IPS-18a (cell line): Measurements from ENCODE around the gene GTF3A.

Source experiments
- H3K27ac ChIP-seq: one replicate; pipeline ENCODE4 v1.5.1; 2013; ENCODE audit warnings: low read length
- H3K27me3 ChIP-seq: one replicate; pipeline ENCODE4 v1.6.1; 2013; ENCODE audit warnings: mild to moderate bottlenecking, low read length; ENCODE audit not compliant: control insufficient read depth, insufficient read depth
- H3K36me3 ChIP-seq: one replicate; pipeline ENCODE4 v1.6.1; 2013; ENCODE audit warnings: low read depth, low read length; ENCODE audit not compliant: control insufficient read depth
- H3K4me1 ChIP-seq: one replicate; pipeline ENCODE4 v1.6.1; 2013; ENCODE audit warnings: low read depth, low read length; ENCODE audit not compliant: control insufficient read depth
- H3K4me3 ChIP-seq: one replicate; pipeline ENCODE4 v1.5.1; 2013; ENCODE audit warnings: low read length
- H3K9ac ChIP-seq: one replicate; pipeline ENCODE4 v1.6.1; 2013; ENCODE audit warnings: mild to moderate bottlenecking, low read length, moderate library complexity
- H3K9me3 ChIP-seq: one replicate; pipeline ENCODE4 v1.6.1; 2013; ENCODE audit warnings: low read depth, low read length; ENCODE audit not compliant: control insufficient read depth

Gene GTF3A

DNA sequence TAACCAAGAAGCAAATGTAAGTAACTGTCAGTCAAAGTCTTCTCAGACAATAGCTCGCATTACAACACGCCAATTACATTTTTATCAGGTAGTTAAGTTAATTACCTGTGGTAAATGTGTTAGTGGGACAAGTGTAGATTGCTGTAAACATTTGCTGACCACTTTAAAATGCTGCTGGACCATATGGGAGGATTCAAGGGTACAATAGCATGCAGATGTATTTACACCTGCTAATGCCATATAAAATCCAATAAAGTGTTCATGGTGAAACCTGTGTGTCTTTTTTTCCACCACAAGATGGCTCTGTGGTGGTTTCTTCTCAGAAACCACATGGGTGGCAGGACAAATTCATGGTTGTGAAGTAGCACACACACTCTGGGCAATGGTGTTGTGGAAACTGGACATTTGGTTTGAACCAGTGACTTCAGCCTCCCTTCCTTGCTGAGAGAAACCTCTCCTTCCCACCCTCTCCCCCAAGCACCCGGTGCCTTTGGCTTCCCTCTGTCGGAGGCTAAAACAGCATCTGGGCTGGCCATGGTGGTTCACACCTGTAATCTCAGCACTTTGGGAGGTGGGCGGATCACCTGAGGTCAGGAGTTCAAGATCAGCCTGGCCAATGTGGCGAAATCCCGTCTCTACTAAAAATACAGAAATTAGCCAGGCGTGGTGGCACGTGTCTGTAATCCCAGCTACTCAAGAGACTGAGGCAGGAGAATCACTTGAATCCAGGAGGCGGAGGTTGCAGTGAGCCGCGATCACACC lies 18.1 kb upstream of the GTF3A start:
- H3K27ac ChIP-seq, result no peak overlapping the region
- no peaks in the 10 kb centered on the region for H3K9me3 ChIP-seq
- H3K36me3 ChIP-seq, result no peaks in the 10 kb centered on the region
- no peak overlapping the region for H3K9ac ChIP-seq
- H3K27me3 ChIP-seq, result no peaks in the 10 kb centered on the region
- no peak overlapping the region for H3K4me3 ChIP-seq
- peaks cover 12% of the 10 kb centered on the region for H3K4me1 ChIP-seq

DNA sequence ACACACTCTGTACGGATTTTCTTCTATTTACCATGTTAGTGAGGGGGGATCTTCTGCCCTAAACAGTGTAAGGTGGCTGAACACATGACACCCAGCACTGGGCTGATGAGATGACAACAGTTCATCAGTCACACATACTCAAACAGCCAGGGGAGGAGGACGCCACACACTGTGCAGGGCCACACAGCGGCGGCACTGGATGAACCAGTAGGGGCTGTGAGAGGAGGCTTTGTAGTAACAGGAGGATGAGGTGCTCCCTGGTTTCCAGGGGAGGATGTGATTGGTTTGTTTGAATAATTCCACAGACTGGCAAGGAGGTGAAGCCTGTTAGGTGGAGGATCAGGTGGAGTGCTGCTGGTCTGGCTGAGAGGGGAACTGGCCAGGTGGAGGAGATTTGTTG lies 16.3 kb upstream of the GTF3A start:
- Histone ChIP-seq H3K9ac (no peak overlapping the region), H3K4me1 (peaks cover 7% of the 10 kb centered on the region), H3K4me3 (no peak overlapping the region), H3K9me3 (no peaks in the 10 kb centered on the region), H3K36me3 (no peaks in the 10 kb centered on the region), H3K27me3 (no peaks in the 10 kb centered on the region), H3K27ac (no peak overlapping the region)

GRCh38 chr13:27409013-27409412 lies 15.4 kb upstream of the GTF3A start:
- H3K27ac ChIP-seq, result no peak overlapping the region
- H3K36me3 ChIP-seq, result no peaks in the 10 kb centered on the region
- no peaks in the 10 kb centered on the region for H3K9me3 ChIP-seq
- no peak overlapping the region for H3K4me3 ChIP-seq
- no peak overlapping the region for H3K9ac ChIP-seq
- H3K27me3 ChIP-seq, result no peaks in the 10 kb centered on the region
- H3K4me1 ChIP-seq, result no peaks in the 10 kb centered on the region

DNA sequence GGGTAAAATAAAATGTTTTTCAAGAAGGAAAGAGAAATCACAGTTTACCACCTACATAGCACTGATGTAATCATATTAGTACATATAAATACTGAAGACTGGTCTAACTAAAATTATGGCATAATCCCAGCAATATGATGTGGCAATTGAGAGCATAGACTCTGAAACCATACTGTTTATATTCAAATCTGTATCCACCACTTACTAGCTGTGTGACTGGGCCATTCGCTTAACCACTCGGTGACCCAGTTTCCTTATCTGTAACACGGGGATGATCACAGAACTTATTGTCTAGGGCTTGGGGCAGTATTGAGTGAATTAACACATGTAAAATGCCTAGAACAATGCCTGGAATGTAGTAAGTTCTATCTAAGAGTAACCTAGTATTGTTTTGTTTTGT lies 13.1 kb upstream of the GTF3A start:
- H3K9ac ChIP-seq, result no peak overlapping the region
- H3K27ac ChIP-seq, result no peak overlapping the region
- no peak overlapping the region for H3K4me3 ChIP-seq
- H3K4me1 ChIP-seq, result no peaks in the 10 kb centered on the region
- H3K27me3 ChIP-seq, result no peaks in the 10 kb centered on the region
- no peaks in the 10 kb centered on the region for H3K9me3 ChIP-seq
- no peaks in the 10 kb centered on the region for H3K36me3 ChIP-seq

DNA sequence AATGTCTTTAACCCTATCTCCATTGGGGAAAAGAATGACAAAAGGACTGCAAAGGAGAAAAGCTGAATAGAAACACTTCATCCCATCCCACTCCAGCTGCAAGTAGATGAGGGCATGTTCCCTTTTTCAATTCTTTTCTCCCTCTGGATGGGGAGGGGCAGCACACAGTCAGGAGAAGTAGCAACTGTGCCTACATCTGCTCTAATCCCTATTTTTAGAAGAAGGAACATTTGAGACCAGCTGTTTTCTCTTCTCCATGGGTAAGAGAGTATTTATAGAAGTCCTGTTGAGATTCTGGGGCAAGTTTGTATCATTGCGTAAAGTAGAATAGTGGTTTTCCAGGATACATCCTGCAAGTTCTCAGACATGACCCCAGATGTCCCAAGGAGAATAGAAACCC lies 9.3 kb upstream of the GTF3A start:
- no peak overlapping the region for H3K27ac ChIP-seq
- no peaks in the 10 kb centered on the region for H3K4me1 ChIP-seq
- no peaks in the 10 kb centered on the region for H3K36me3 ChIP-seq
- no peak overlapping the region for H3K9ac ChIP-seq
- H3K27me3 ChIP-seq, result no peaks in the 10 kb centered on the region
- H3K9me3 ChIP-seq, result no peaks in the 10 kb centered on the region
- H3K4me3 ChIP-seq, result no peak overlapping the region

- Histone ChIP-seq H3K9me3 (no peaks in the 10 kb centered on the region), H3K36me3 (no peaks in the 10 kb centered on the region), H3K4me3 (no peak overlapping the region), H3K27ac (no peak overlapping the region), H3K27me3 (peaks cover 16% of the 10 kb centered on the region), H3K9ac (no peak overlapping the region), H3K4me1 (peaks cover 5% of the 10 kb centered on the region)
Observed at GRCh38 chr13:27419328-27419727, 5.1 kb upstream of the GTF3A start.

DNA sequence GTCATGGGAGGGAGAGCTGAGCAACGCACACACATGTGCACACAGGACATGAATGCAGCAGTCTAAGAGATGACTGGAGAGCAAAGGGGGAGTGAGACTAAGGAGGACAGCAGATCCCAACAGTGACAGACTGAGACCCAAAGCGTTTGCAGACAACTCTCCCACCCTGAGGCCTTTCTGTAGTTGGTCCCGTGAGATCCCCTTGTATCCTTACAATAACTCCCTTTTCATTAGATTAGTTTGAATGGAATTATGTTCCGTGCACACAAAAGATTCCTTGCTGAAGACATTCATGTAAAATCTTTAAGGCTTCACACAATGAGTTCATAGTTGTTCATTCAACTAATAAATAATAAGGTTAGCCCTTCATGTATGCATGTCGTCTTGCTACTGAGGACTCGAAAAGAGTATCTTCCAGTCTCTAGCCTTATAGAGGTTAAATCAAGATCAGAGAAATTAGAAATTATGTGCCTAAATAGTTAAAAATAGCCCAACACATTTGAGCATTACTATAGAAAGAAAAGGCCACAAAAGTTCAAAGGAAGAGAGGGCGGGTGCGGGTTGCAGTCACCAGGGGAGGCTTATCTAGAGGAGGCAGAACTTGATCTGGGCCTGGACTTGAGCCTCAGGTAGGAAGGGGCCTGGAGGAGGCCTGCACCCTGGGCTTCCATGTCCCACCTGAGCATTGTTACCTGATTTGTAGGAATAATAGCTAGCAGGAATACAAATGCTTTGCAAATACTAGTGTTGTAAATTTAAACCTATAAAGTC lies 3.1 kb upstream of the GTF3A start:
- Histone ChIP-seq H3K9ac (no peak overlapping the region), H3K27me3 (peaks cover 16% of the 10 kb centered on the region), H3K27ac (no peak overlapping the region), H3K4me3 (no peak overlapping the region), H3K4me1 (peaks cover 17% of the 10 kb centered on the region), H3K9me3 (no peaks in the 10 kb centered on the region), H3K36me3 (no peaks in the 10 kb centered on the region)

DNA sequence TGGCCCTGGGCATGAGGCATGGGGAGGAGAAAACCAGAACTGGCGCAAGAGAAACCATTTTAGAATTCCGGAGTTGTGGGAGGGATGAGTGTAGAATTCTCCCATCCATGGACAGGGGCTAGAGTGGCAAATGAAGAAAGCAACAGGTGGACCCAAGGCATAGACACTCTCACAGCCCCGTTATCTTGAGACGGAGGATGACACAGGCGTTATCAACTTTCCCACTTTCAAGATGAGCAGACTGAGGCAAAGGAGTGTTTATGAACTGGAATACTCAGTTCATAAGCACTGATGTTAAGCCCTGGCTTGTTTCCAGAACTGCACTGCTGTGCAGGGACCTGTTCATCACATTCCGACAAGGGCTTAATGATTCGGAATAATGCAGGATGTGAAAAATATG lies 1.1 kb upstream of the GTF3A start:
- peaks cover 20% of the 10 kb centered on the region for H3K4me1 ChIP-seq
- no peak overlapping the region for H3K27ac ChIP-seq
- H3K27me3 ChIP-seq, result peaks cover 16% of the 10 kb centered on the region
- H3K9ac ChIP-seq, result no peak overlapping the region
- no peaks in the 10 kb centered on the region for H3K9me3 ChIP-seq
- peaks cover 9% of the 10 kb centered on the region for H3K36me3 ChIP-seq
- no peak overlapping the region for H3K4me3 ChIP-seq

GRCh38 chr13:27425158-27425917 lies 919 bp downstream of the GTF3A start:
- Histone ChIP-seq H3K36me3 (peaks cover 27% of the 10 kb centered on the region), H3K27me3 (peaks cover 16% of the 10 kb centered on the region), H3K9ac (peak overlapping the region; percentile 51), H3K4me1 (peaks cover 20% of the 10 kb centered on the region), H3K27ac (no peak overlapping the region), H3K4me3 (peak overlapping the region; percentile 72), H3K9me3 (no peaks in the 10 kb centered on the region)

- H3K4me1 ChIP-seq, result peaks cover 20% of the 10 kb centered on the region
- peaks cover 34% of the 10 kb centered on the region for H3K36me3 ChIP-seq
- no peak overlapping the region for H3K27ac ChIP-seq
- peak overlapping the region; percentile 72 for H3K4me3 ChIP-seq
- peaks cover 16% of the 10 kb centered on the region for H3K27me3 ChIP-seq
- H3K9ac ChIP-seq, result no peak overlapping the region
- H3K9me3 ChIP-seq, result no peaks in the 10 kb centered on the region
Observed at GRCh38 chr13:27425918-27426630, 1.7 kb downstream of the GTF3A start.

- H3K9ac ChIP-seq, result no peak overlapping the region
- no peak overlapping the region for H3K27ac ChIP-seq
- H3K27me3 ChIP-seq, result peaks cover 15% of the 10 kb centered on the region
- no peak overlapping the region for H3K4me3 ChIP-seq
- H3K9me3 ChIP-seq, result no peaks in the 10 kb centered on the region
- peaks cover 20% of the 10 kb centered on the region for H3K4me1 ChIP-seq
- H3K36me3 ChIP-seq, result peaks cover 47% of the 10 kb centered on the region
Observed at GRCh38 chr13:27427641-27428040, 3.2 kb downstream of the GTF3A start.
